ENCODE results near the gene PLCB4.

DNA sequence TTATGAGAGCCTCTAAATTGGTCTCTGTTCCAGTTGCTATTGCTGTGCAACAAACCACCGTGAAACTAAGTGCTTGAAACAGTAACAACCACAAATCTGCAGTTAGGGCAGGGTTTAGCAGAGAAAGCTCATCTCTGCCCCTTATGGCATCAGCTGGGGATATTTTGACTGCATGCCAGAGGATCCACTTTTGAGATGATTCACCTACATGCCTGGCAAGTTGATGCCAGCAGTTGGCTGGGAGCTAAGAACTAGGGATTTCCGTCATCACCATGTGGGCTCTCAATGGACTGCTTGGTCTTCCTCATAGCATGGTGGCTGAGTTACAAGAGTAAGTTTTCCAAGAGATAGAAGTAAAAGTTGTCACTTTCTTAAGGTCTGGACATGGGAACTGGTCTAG lies 35.1 kb downstream of the PLCB4 start:
- TF ChIP-seq, protein P1, sequence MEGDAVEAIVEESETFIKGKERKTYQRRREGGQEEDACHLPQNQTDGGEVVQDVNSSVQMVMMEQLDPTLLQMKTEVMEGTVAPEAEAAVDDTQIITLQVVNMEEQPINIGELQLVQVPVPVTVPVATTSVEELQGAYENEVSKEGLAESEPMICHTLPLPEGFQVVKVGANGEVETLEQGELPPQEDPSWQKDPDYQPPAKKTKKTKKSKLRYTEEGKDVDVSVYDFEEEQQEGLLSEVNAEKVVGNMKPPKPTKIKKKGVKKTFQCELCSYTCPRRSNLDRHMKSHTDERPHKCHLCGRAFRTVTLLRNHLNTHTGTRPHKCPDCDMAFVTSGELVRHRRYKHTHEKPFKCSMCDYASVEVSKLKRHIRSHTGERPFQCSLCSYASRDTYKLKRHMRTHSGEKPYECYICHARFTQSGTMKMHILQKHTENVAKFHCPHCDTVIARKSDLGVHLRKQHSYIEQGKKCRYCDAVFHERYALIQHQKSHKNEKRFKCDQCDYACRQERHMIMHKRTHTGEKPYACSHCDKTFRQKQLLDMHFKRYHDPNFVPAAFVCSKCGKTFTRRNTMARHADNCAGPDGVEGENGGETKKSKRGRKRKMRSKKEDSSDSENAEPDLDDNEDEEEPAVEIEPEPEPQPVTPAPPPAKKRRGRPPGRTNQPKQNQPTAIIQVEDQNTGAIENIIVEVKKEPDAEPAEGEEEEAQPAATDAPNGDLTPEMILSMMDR (IDR thresholded peaks at IDR 0.05) = no peak
- no peak for TF ChIP-seq EZH2phosphoT487 (IDR thresholded peaks at IDR 0.05)
- TF ChIP-seq EZH2 (IDR thresholded peaks at IDR 0.05) = no peak
